NT2/D1 (cell line): ENCODE data around the gene SLC5A10.

ENCODE experiments used
- SUZ12 ChIP-seq: IDR thresholded peaks from 2 replicates; pipeline ENCODE4 v1.6.1; 2011; ENCODE audit not compliant: insufficient read length, insufficient read depth; ENCODE audit errors: extremely low read depth
- YY1 ChIP-seq: IDR thresholded peaks from 2 replicates; pipeline ENCODE4 v1.6.1; 2011; ENCODE audit not compliant: insufficient read length, insufficient read depth
- ZNF274 ChIP-seq: IDR thresholded peaks from 2 replicates; pipeline ENCODE4 v1.6.1; 2011; ENCODE audit warnings: mild to moderate bottlenecking, low read depth, low read length

GRCh38 chr17:18946536-18946935, 5.4 kb upstream of the SLC5A10 start:
- TF ChIP-seq ZNF274 (no peak), YY1 (no peak), SUZ12 (no peak)
